GM12874 (cell line): ENCODE measurements around the gene CNOT4.
A peak's percentile ranks its signal among the peaks of the same experiment; 100 is the strongest.

Experiments used
- CTCF ChIP-seq: IDR thresholded peaks from 2 replicates; pipeline ENCODE4 v1.5.1; 2011; ENCODE audit warnings: low read depth, mild to moderate bottlenecking, control low read depth, low read length, moderate library complexity; ENCODE audit not compliant: insufficient read depth

CNOT4 gene

GRCh38 chr7:135348493-135348892, 161.4 kb downstream of the CNOT4 start:
- TF ChIP-seq CTCF = no peak

GRCh38 chr7:135343361-135343760, 166.5 kb downstream of the CNOT4 start:
- TF ChIP-seq CTCF = no peak

- TF ChIP-seq CTCF = no peak
Measured at GRCh38 chr7:135342887-135343286, 167.0 kb downstream of the CNOT4 start.

- no peak for TF ChIP-seq CTCF
Measured at GRCh38 chr7:135341049-135341448, 168.9 kb downstream of the CNOT4 start.

GRCh38 chr7:135337977-135338550, 171.8 kb downstream of the CNOT4 start:
- no peak for TF ChIP-seq CTCF

- no peak for TF ChIP-seq CTCF
Measured at GRCh38 chr7:135337506-135337905, 172.4 kb downstream of the CNOT4 start.

GRCh38 chr7:135335628-135336139, 174.2 kb downstream of the CNOT4 start:
- peak; percentile 57 for TF ChIP-seq CTCF
